ENCODE data around the gene SDF2.

Gene SDF2

GRCh38 chr17:28646039-28646754 is 15.5 kb downstream of the SDF2 start:
- no peak overlapping the region for H3K4me3 ChIP-seq (ENCODE audit: low read depth, low read length)
- TF ChIP-seq CTCF (IDR thresholded peaks at IDR 0.05; ENCODE audit: control insufficient read depth, extremely low read depth, insufficient read depth): no peak
- no peak for DNase-seq (ENCODE audit: low read depth)

DNA sequence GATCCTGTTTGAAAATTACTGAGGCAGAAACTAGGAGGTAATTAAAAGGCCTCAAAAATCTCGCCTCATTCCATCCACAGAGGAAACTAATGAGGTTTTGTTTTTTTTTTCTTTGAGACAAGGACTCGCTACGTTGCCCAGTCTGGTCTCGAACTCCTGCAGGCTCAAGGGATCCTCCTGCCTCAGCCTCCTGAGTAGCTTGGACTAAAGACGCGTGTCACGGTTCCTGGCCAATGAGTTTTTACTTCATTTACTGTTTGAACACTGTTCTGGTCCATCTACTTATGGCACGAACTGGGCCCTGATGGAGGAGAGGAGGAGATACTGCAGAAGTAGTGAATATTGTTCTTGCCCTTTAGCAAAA is 16.1 kb downstream of the SDF2 start:
- peak overlapping the region; percentile 99 for H3K4me3 ChIP-seq (ENCODE audit: low read depth, low read length)
- no peak for DNase-seq (ENCODE audit: low read depth)
- TF ChIP-seq CTCF (IDR thresholded peaks at IDR 0.05; ENCODE audit: control insufficient read depth, extremely low read depth, insufficient read depth): no peak

- no peak for TF ChIP-seq CTCF (IDR thresholded peaks at IDR 0.05; ENCODE audit: control insufficient read depth, extremely low read depth, insufficient read depth)
- H3K4me3 ChIP-seq (ENCODE audit: low read depth, low read length): peak within 1 kb of the TSS; percentile 99
- peak; percentile 78 for DNase-seq (ENCODE audit: low read depth)
These were observed 16.7 kb downstream of the SDF2 start, which contains the start of gene BLTP2 for GRCh38 chr17:28644787-28645575. Gene BLTP2, minus strand, starts transcription at chr17:28645158. Its CDS starts 102 bp downstream, at chr17:28645056.

DNA sequence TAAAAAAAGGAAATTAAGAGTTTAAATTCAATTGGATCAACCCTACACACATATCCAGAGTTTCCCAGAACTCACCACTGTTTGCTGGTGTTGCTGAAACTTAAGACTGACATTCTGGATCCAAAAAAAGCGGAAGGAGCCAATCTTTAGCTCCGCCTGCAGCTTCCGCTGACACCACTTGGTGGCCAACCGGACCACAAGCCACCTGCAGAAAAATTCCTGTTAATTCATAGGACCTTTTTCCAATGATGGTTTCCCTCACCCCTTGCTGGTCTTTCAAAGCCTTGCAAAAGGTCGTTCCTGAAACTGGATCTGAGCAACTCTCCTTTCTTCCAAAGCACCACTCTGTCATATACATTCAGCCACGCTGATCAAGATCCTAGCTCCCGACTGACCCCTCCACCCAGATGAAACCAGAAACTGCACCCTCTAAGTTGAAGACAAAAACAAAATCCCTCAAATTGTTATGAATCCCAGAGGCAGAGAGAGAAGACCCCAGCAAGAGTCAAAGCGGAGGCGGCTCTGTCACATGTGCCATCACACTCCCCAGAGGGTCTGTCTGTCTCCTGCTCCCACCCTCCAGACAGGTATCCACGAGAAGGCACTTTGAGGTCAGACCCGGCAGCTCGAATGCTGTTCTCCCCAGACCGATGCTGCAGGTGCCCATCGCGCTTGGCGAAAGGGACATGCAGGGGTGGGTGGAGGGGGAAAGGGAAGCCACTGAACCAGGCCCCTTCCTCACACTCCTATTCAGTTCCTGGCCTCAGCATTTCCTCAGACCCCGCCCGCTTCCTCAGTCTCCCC is 17.5 kb downstream of the SDF2 start:
- DNase-seq (ENCODE audit: low read depth): peak; percentile 35
- peak; percentile 32; the same call in 1 of the 2 replicates for TF ChIP-seq CTCF (IDR thresholded peaks at IDR 0.05; ENCODE audit: control insufficient read depth, extremely low read depth, insufficient read depth)
- peak overlapping the region; percentile 99 for H3K4me3 ChIP-seq (ENCODE audit: low read depth, low read length)

DNA sequence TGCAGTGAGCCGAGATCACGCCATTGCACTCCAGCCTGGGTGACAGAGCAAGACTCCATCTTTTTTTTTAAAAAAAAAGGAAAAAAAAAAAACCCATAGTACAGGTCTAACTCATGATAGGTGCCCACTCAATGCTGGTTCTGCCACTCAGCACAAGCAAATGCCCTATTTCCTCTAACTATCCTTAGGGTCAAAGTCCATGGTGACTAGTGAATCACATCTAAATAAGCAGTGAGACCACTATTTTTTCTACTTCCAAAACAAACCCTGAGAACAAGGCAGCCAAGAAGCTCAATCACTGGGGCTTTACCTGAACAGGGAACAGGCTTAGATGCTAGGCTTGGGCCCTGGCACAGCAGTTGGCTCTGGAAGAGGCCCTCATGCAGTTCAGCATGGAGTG is 20.1 kb downstream of the SDF2 start:
- TF ChIP-seq CTCF (IDR thresholded peaks at IDR 0.05; ENCODE audit: control insufficient read depth, extremely low read depth, insufficient read depth): no peak
- DNase-seq (ENCODE audit: low read depth): no peak
- H3K4me3 ChIP-seq (ENCODE audit: low read depth, low read length): no peak overlapping the region

GRCh38 chr17:28635506-28635905 is 26.2 kb downstream of the SDF2 start:
- TF ChIP-seq CTCF (IDR thresholded peaks at IDR 0.05; ENCODE audit: control insufficient read depth, extremely low read depth, insufficient read depth): no peak

More at GRCh38 chr17:28635506-28635905, 26.2 kb downstream of the SDF2 start:
- DNase-seq (ENCODE audit: low read depth): no peak
- no peak overlapping the region for H3K4me3 ChIP-seq (ENCODE audit: low read depth, low read length)
